HepG2 (cell line): ENCODE results near the gene TOR2A.

Source experiments
- BRCA1 ChIP-seq: sonication (generic); formaldehyde crosslinking; IDR thresholded peaks from 2 replicates; pipeline ENCODE4 v1.4.0; 2020; ENCODE audit warnings: missing genetic modification reagents
- EP300 ChIP-seq, 3 experiments: sonication (generic) in 1 of 3; formaldehyde crosslinking in 1 of 3; IDR thresholded peaks; 2 replicates each; pipeline versions ENCODE4 v1.5.1 to v1.6.1; 2011 to 2020; ENCODE audit warnings: low read depth in 2 of 3, low read length in 2 of 3, borderline replicate concordance in 1 of 3, improper control_type of control experiment in 1 of 3, mild to moderate bottlenecking in 1 of 3, missing genetic modification reagents in 1 of 3, moderate library complexity in 1 of 3
- ETS1 ChIP-seq: sonication (generic); formaldehyde crosslinking; IDR thresholded peaks from 2 replicates; pipeline ENCODE4 v1.4.0; 2020; ENCODE audit warnings: missing genetic modification reagents
- FOXJ3 ChIP-seq: sonication (generic); formaldehyde crosslinking; IDR thresholded peaks from 2 replicates; pipeline ENCODE4 v1.4.0; 2020; ENCODE audit warnings: missing genetic modification reagents, mild to moderate bottlenecking, borderline replicate concordance
- GTF2F1 ChIP-seq: fragments of 150-350 bp; IDR thresholded peaks from 2 replicates; pipeline ENCODE4 v1.6.1; 2014; ENCODE audit warnings: low read length
- KDM6A ChIP-seq: IDR thresholded peaks from 2 replicates; pipeline ENCODE4 v1.6.1; 2016; ENCODE audit warnings: low read depth
- PHF21A ChIP-seq: sonication (generic); formaldehyde crosslinking; IDR thresholded peaks from 2 replicates; pipeline ENCODE4 v1.5.0; 2020; ENCODE audit warnings: mild to moderate bottlenecking, missing genetic modification reagents
- TIGD3 ChIP-seq: sonication (generic); formaldehyde crosslinking; IDR thresholded peaks from 2 replicates; pipeline ENCODE4 v1.5.1; 2020; ENCODE audit warnings: mild to moderate bottlenecking, missing genetic modification reagents, borderline replicate concordance
- USF2 ChIP-seq, 2 experiments: sonication (generic) in 1 of 2; formaldehyde crosslinking in 1 of 2; IDR thresholded peaks; 2 replicates each; pipeline versions ENCODE4 v1.5.1 to v1.6.1; 2011 to 2020; ENCODE audit warnings: borderline replicate concordance in 1 of 2, low read depth in 1 of 2, low read length in 1 of 2, mild to moderate bottlenecking in 1 of 2, missing genetic modification reagents in 1 of 2, moderate library complexity in 1 of 2
- ZNF275 ChIP-seq: sonication (generic); formaldehyde crosslinking; IDR thresholded peaks from 2 replicates; pipeline ENCODE4 v1.8.0; 2022; ENCODE audit warnings: missing genetic modification reagents, mild to moderate bottlenecking, inconsistent platforms, borderline replicate concordance
- TF ChIP-seq, protein P1 (sequence below): sonication (generic); formaldehyde crosslinking; IDR thresholded peaks from 2 replicates; pipeline ENCODE4 v1.4.0; 2020; ENCODE audit warnings: missing genetic modification reagents, mild to moderate bottlenecking, borderline replicate concordance
- TF ChIP-seq, protein P2 (sequence below): sonication (generic); formaldehyde crosslinking; IDR thresholded peaks from 2 replicates; pipeline ENCODE4 v1.5.0; 2020; ENCODE audit warnings: mild to moderate bottlenecking, missing genetic modification reagents, moderate library complexity

DNA sequence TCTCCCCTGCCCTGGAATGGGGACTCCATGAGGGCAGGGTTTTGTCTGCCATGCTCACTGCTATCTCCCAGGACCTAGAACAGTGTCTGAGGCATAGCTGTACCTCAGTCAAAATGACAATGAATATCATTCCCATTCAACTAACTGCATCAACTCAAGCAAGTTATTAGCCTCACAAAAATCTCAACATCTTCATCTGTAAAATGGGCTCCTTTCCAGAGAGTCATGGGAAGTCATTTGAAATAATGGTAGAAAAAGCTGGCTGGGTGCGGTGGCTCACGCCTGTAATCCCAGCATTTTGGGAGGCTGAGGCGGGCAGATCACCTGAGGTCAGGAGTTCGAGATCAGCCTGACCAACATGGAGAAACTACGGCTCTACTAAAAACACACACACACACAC is 34.0 kb upstream of the TOR2A start:
- TF ChIP-seq, protein P1, sequence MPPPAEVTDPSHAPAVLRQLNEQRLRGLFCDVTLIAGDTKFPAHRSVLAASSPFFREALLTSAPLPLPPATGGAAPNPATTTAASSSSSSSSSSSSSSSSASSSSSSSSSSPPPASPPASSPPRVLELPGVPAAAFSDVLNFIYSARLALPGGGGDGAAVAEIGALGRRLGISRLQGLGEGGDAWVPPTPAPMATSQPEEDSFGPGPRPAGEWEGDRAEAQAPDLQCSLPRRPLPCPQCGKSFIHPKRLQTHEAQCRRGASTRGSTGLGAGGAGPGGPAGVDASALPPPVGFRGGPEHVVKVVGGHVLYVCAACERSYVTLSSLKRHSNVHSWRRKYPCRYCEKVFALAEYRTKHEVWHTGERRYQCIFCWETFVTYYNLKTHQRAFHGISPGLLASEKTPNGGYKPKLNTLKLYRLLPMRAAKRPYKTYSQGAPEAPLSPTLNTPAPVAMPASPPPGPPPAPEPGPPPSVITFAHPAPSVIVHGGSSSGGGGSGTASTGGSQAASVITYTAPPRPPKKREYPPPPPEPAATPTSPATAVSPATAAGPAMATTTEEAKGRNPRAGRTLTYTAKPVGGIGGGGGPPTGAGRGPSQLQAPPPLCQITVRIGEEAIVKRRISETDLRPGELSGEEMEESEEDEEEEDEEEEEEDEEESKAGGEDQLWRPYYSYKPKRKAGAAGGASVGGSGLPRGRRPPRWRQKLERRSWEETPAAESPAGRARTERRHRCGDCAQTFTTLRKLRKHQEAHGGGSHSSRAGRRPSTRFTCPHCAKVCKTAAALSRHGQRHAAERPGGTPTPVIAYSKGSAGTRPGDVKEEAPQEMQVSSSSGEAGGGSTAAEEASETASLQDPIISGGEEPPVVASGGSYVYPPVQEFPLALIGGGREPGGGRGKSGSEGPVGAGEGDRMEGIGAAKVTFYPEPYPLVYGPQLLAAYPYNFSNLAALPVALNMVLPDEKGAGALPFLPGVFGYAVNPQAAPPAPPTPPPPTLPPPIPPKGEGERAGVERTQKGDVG (CRISPR knock-in tag): no peak
- TF ChIP-seq USF2 (IDR thresholded peaks at IDR 0.05; ENCODE audit: low read depth, low read length) (no peak), USF2 (CRISPR knock-in tag; IDR thresholded peaks at IDR 0.05; ENCODE audit: borderline replicate concordance) (no peak), PHF21A (CRISPR knock-in tag) (no peak), ETS1 (CRISPR knock-in tag) (no peak), GTF2F1 (no peak), KDM6A (CRISPR knock-in tag) (no peak), TIGD3 (CRISPR knock-in tag) (no peak), EP300 (IDR thresholded peaks at IDR 0.05; ENCODE audit: low read depth in 2 of 2, low read length in 2 of 2) (no peak), EP300 (CRISPR knock-in tag; IDR thresholded peaks at IDR 0.05; ENCODE audit: borderline replicate concordance) (no peak), FOXJ3 (CRISPR knock-in tag) (no peak), BRCA1 (CRISPR knock-in tag) (no peak), ZNF275 (no peak)
- TF ChIP-seq, protein P2, sequence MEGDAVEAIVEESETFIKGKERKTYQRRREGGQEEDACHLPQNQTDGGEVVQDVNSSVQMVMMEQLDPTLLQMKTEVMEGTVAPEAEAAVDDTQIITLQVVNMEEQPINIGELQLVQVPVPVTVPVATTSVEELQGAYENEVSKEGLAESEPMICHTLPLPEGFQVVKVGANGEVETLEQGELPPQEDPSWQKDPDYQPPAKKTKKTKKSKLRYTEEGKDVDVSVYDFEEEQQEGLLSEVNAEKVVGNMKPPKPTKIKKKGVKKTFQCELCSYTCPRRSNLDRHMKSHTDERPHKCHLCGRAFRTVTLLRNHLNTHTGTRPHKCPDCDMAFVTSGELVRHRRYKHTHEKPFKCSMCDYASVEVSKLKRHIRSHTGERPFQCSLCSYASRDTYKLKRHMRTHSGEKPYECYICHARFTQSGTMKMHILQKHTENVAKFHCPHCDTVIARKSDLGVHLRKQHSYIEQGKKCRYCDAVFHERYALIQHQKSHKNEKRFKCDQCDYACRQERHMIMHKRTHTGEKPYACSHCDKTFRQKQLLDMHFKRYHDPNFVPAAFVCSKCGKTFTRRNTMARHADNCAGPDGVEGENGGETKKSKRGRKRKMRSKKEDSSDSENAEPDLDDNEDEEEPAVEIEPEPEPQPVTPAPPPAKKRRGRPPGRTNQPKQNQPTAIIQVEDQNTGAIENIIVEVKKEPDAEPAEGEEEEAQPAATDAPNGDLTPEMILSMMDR (CRISPR knock-in tag): no peak
